ENCODE measurements around the gene MORC3. TPM values are rescaled to one million over a fixed set of nuclear protein-coding genes. Genes with fewer than 3 reads are reported as not detected.
"Not testable (repeated sequence)": the region's sequence is repeated elsewhere in the genome, so short reads cannot be mapped to it uniquely, and the experiment has no call there.

The MORC3 gene
- total and polyA plus RNA-seq, 4 donors = 3.9 to 44.1 (median 14.1) TPM

GRCh38 chr21:36270786-36271695 is 49.0 kb upstream of the MORC3 start:
- H3K4me1 ChIP-seq (ENCODE audit: control insufficient read depth in 4 of 4, insufficient read depth in 4 of 4, low read length in 3 of 4); DNase-seq (ENCODE audit: low spot score); H3K36me3 ChIP-seq (ENCODE audit: control insufficient read depth in 4 of 4, insufficient read depth in 3 of 4, low read depth in 1 of 4, low read length in 3 of 4); H3K4me3 ChIP-seq (ENCODE audit: low read depth in 1 of 3, low read length in 3 of 3); H3K9me3 ChIP-seq (ENCODE audit: control insufficient read depth in 4 of 4, low read length in 3 of 4); H3K27ac ChIP-seq (ENCODE audit: low read depth in 1 of 2, low read length in 2 of 2); H3K9ac ChIP-seq (ENCODE audit: low read depth in 1 of 2, low read length in 2 of 2); H3K27me3 ChIP-seq (ENCODE audit: control insufficient read depth in 4 of 4, insufficient read depth in 4 of 4, low read length in 3 of 4): not testable (repeated sequence)
- TF ChIP-seq RAD21 (IDR thresholded peaks at IDR 0.05) (peak in 1 of 2 donors; percentile 22), JUND (IDR thresholded peaks at IDR 0.05) (peak in 1 of 2 donors; percentile 45), HNF4A (conservative IDR thresholded peaks at IDR 0.05) (peak; percentile 41 to 55), RXRA (IDR thresholded peaks at IDR 0.05) (peak; percentile 86 to 91)
- 80% methylated on average over 12 of the region's 12 CpGs for WGBS

GRCh38 chr21:36274128-36274527 is 45.9 kb upstream of the MORC3 start:
- H3K9ac ChIP-seq (ENCODE audit: low read depth in 1 of 2, low read length in 2 of 2) = no peak overlapping the region
- TF ChIP-seq HNF4A (conservative IDR thresholded peaks at IDR 0.05) (no peak), REST (IDR thresholded peaks at IDR 0.05) (no peak), FOXA2 (IDR thresholded peaks at IDR 0.05) (no peak), NR2F2 (IDR thresholded peaks at IDR 0.05) (no peak), YY1 (IDR thresholded peaks at IDR 0.05) (no peak), RAD21 (IDR thresholded peaks at IDR 0.05) (no peak), FOXA1 (IDR thresholded peaks at IDR 0.05) (no peak)
- no peaks in the 10 kb centered on the region for H3K27me3 ChIP-seq (ENCODE audit: control insufficient read depth in 4 of 4, insufficient read depth in 4 of 4, low read length in 3 of 4)
- H3K9me3 ChIP-seq (ENCODE audit: control insufficient read depth in 4 of 4, low read length in 3 of 4) = no peaks in the 10 kb centered on the region
- no peak for DNase-seq (ENCODE audit: low spot score)
- H3K36me3 ChIP-seq (ENCODE audit: control insufficient read depth in 4 of 4, insufficient read depth in 3 of 4, low read depth in 1 of 4, low read length in 3 of 4) = peaks cover 0 to 19% (median 12%) of the 10 kb centered on the region in 4 donors
- H3K4me1 ChIP-seq (ENCODE audit: control insufficient read depth in 4 of 4, insufficient read depth in 4 of 4, low read length in 3 of 4) = no peaks in the 10 kb centered on the region
- H3K27ac ChIP-seq (ENCODE audit: low read depth in 1 of 2, low read length in 2 of 2) = no peak overlapping the region
- no peak overlapping the region for H3K4me3 ChIP-seq (ENCODE audit: low read depth in 1 of 3, low read length in 3 of 3)
- 86% methylated on average over 4 of the region's 4 CpGs for WGBS

- WGBS = 88% methylated on average over 10 of the region's 10 CpGs
- H3K4me3 ChIP-seq (ENCODE audit: low read depth in 1 of 3, low read length in 3 of 3) = no peak overlapping the region
- peaks cover 0 to 28% (median 15%) of the 10 kb centered on the region in 4 donors for H3K36me3 ChIP-seq (ENCODE audit: control insufficient read depth in 4 of 4, insufficient read depth in 3 of 4, low read depth in 1 of 4, low read length in 3 of 4)
- H3K9ac ChIP-seq (ENCODE audit: low read depth in 1 of 2, low read length in 2 of 2) = no peak overlapping the region
- no peaks in the 10 kb centered on the region for H3K4me1 ChIP-seq (ENCODE audit: control insufficient read depth in 4 of 4, insufficient read depth in 4 of 4, low read length in 3 of 4)
- no peak for TF ChIP-seq RXRA (IDR thresholded peaks at IDR 0.05)
- no peak for TF ChIP-seq YY1 (IDR thresholded peaks at IDR 0.05)
- no peak for TF ChIP-seq FOXA2 (IDR thresholded peaks at IDR 0.05)
- TF ChIP-seq GABPA (IDR thresholded peaks at IDR 0.05 in 1 of 2, conservative IDR thresholded peaks at IDR 0.05 in 1 of 2) = no peak
- no peak for TF ChIP-seq JUND (IDR thresholded peaks at IDR 0.05)
- no peak for TF ChIP-seq HNF4A (conservative IDR thresholded peaks at IDR 0.05)
- no peak for TF ChIP-seq TAF1 (conservative IDR thresholded peaks at IDR 0.05)
- TF ChIP-seq HNF4G (IDR thresholded peaks at IDR 0.05) = no peak
- TF ChIP-seq EGR1 (IDR thresholded peaks at IDR 0.05; ENCODE audit: low read depth in 2 of 2) = no peak
- no peak for TF ChIP-seq MAX (IDR thresholded peaks at IDR 0.05)
- TF ChIP-seq ZBTB33 (IDR thresholded peaks at IDR 0.05) = no peak
- TF ChIP-seq SP1 (IDR thresholded peaks at IDR 0.05) = no peak
- no peak for TF ChIP-seq CTCF (IDR thresholded peaks at IDR 0.05; ENCODE audit: low read depth, low read length, missing input control)
- no peak overlapping the region for H3K27ac ChIP-seq (ENCODE audit: low read depth in 1 of 2, low read length in 2 of 2)
- H3K9me3 ChIP-seq (ENCODE audit: control insufficient read depth in 4 of 4, low read length in 3 of 4) = no peaks in the 10 kb centered on the region
- no peaks in the 10 kb centered on the region for H3K27me3 ChIP-seq (ENCODE audit: control insufficient read depth in 4 of 4, insufficient read depth in 4 of 4, low read length in 3 of 4)
- no peak for DNase-seq (ENCODE audit: low spot score)
Observed at GRCh38 chr21:36282568-36283230, 37.3 kb upstream of the MORC3 start.
